Uterus (tissue), 4 donors: ENCODE measurements around the gene GABRG3. TPM values are rescaled to one million over a fixed set of nuclear protein-coding genes. Genes with fewer than 3 reads are reported as not detected.

Source experiments
- DNase-seq, 2 donors: peaks; one replicate each; pipeline ENCODE4 v3.0.0-alpha.2; 2019 to 2020
- H3K27ac ChIP-seq, 2 donors: fragments of 200-600 bp; sonication (generic); 1 replicate in 1 of 2; 2 replicates in 1 of 2; pipeline ENCODE4 v1.5.1; 2016 to 2018
- H3K27me3 ChIP-seq, 2 donors: fragments of 200-600 bp; sonication (generic); one replicate each; pipeline ENCODE4 v1.5.1; 2018 to 2019; ENCODE audit warnings: control low read depth in 1 of 2
- H3K36me3 ChIP-seq, 2 donors: fragments of 200-600 bp; sonication (generic); one replicate each; pipeline ENCODE4 v1.5.1; 2019; ENCODE audit warnings: control low read depth in 1 of 2
- H3K4me1 ChIP-seq, 2 donors: fragments of 200-600 bp; sonication (generic); one replicate each; pipeline ENCODE4 v1.5.1; 2018 to 2019; ENCODE audit warnings: control low read depth in 1 of 2
- H3K4me3 ChIP-seq, 2 donors: fragments of 200-600 bp; sonication (generic); 1 replicate in 1 of 2; 2 replicates in 1 of 2; pipeline ENCODE4 v1.5.1; 2018 to 2019; ENCODE audit warnings: mild to moderate bottlenecking in 1 of 2
- H3K9me3 ChIP-seq, 2 donors: fragments of 200-600 bp; sonication (generic); one replicate each; pipeline ENCODE4 v1.5.1; 2019; ENCODE audit warnings: control low read depth in 1 of 2
- CTCF ChIP-seq, 4 experiments: fragments of 200-600 bp in 2 of 4; fragments of 450-650 bp in 2 of 4; sonication (generic) in 2 of 4; IDR thresholded peaks; one replicate each; pipeline ENCODE4 v1.5.1; 2016 to 2019; ENCODE audit warnings: antibody characterized with exemption in 4 of 4, mild to moderate bottlenecking in 2 of 4, moderate library complexity in 1 of 4
- POLR2A ChIP-seq, 2 donors: fragments of 450-650 bp; IDR thresholded peaks; one replicate each; pipeline ENCODE4 v1.6.1; 2016; ENCODE audit warnings: antibody characterized with exemption in 2 of 2, mild to moderate bottlenecking in 1 of 2, moderate library complexity in 1 of 2
- intact Hi-C: fragments of 100-400 bp; cut with DNase I; formaldehyde crosslinking; loops from one replicate; pipeline ENCODE4 v1.15.1; 2023; ENCODE audit warnings: low total_unique reads
- total RNA-seq, 4 donors: library from RNA; depleted of rRNA in 3 of 4; stranded (reverse); fragments of >200 nt in 3 of 4; gene quantifications; one replicate each; pipeline versions ENCODE4 v1.1.0 to v1.2.4, GENCODE V29; 2014 to 2023
- donor health status: DM: yes; HTN: yes; CAD: no.

The GABRG3 gene
- total RNA-seq, 4 donors from 2014 or later = 3.0 TPM; not detected in 3

GRCh38 chr15:27036210-27036609 is 65.2 kb downstream of the GABRG3 start:
- no peak overlapping the region for H3K27ac ChIP-seq
- DNase-seq = no peak
- no peak for TF ChIP-seq POLR2A (IDR thresholded peaks at IDR 0.05)
- TF ChIP-seq CTCF (IDR thresholded peaks at IDR 0.05) = no peak
- no peaks in the 10 kb centered on the region for H3K27me3 ChIP-seq
- H3K36me3 ChIP-seq = no peaks in the 10 kb centered on the region
- H3K4me3 ChIP-seq = no peak overlapping the region
- no peaks in the 10 kb centered on the region for H3K4me1 ChIP-seq
- H3K9me3 ChIP-seq = no peaks in the 10 kb centered on the region
- intact Hi-C loops = no loop called here

GRCh38 chr15:27037501-27037900 is 66.5 kb downstream of the GABRG3 start:
- TF ChIP-seq CTCF (IDR thresholded peaks at IDR 0.05) (no peak), POLR2A (IDR thresholded peaks at IDR 0.05) (no peak)
- Histone ChIP-seq H3K4me1 (no peaks in the 10 kb centered on the region), H3K36me3 (no peaks in the 10 kb centered on the region), H3K27ac (no peak overlapping the region), H3K27me3 (no peaks in the 10 kb centered on the region), H3K4me3 (no peak overlapping the region), H3K9me3 (no peaks in the 10 kb centered on the region)
- intact Hi-C loops = no loop called here
- no peak for DNase-seq

- Histone ChIP-seq H3K36me3 (no peaks in the 10 kb centered on the region), H3K4me1 (no peaks in the 10 kb centered on the region), H3K27ac (no peak overlapping the region), H3K4me3 (no peak overlapping the region), H3K27me3 (no peaks in the 10 kb centered on the region), H3K9me3 (no peaks in the 10 kb centered on the region)
- intact Hi-C loops = no loop called here
- no peak for DNase-seq
- TF ChIP-seq CTCF (IDR thresholded peaks at IDR 0.05) = no peak
- no peak for TF ChIP-seq POLR2A (IDR thresholded peaks at IDR 0.05)
Observed at GRCh38 chr15:27039152-27039551, 68.2 kb downstream of the GABRG3 start.

GRCh38 chr15:27042230-27042629 is 71.2 kb downstream of the GABRG3 start:
- TF ChIP-seq POLR2A (IDR thresholded peaks at IDR 0.05) (no peak), CTCF (IDR thresholded peaks at IDR 0.05) (no peak)
- Histone ChIP-seq H3K9me3 (no peaks in the 10 kb centered on the region), H3K27ac (no peak overlapping the region), H3K36me3 (no peaks in the 10 kb centered on the region), H3K4me3 (no peak overlapping the region), H3K27me3 (no peaks in the 10 kb centered on the region), H3K4me1 (no peaks in the 10 kb centered on the region)
- no peak for DNase-seq
- intact Hi-C loops = no loop called here

- no peak for DNase-seq
- no peak overlapping the region for H3K4me3 ChIP-seq
- intact Hi-C loops = no loop called here
- H3K36me3 ChIP-seq = no peaks in the 10 kb centered on the region
- no peaks in the 10 kb centered on the region for H3K4me1 ChIP-seq
- TF ChIP-seq POLR2A (IDR thresholded peaks at IDR 0.05) = no peak
- no peak for TF ChIP-seq CTCF (IDR thresholded peaks at IDR 0.05)
- no peaks in the 10 kb centered on the region for H3K9me3 ChIP-seq
- H3K27ac ChIP-seq = no peak overlapping the region
- H3K27me3 ChIP-seq = no peaks in the 10 kb centered on the region
Observed at GRCh38 chr15:27042646-27043045, 71.7 kb downstream of the GABRG3 start.
